Fibroblast of lung (primary cell): ENCODE results near the gene CHDH.

Experiments used
- EZH2 ChIP-seq: IDR thresholded peaks from 2 replicates; pipeline ENCODE4 v1.5.1; 2012; ENCODE audit warnings: low read length, control low read depth, mild to moderate bottlenecking; ENCODE audit errors: missing control alignments
- TF ChIP-seq, protein P1 (sequence below), 2 donors: IDR thresholded peaks in 1 of 2; conservative IDR thresholded peaks in 1 of 2; 1 replicate in 1 of 2; 2 replicates in 1 of 2; pipeline ENCODE4 v1.5.1; 2011 to 2012; ENCODE audit warnings: low read length in 2 of 2, control low read depth in 1 of 2, inconsistent platforms in 1 of 2, low read depth in 1 of 2, mild to moderate bottlenecking in 1 of 2

DNA sequence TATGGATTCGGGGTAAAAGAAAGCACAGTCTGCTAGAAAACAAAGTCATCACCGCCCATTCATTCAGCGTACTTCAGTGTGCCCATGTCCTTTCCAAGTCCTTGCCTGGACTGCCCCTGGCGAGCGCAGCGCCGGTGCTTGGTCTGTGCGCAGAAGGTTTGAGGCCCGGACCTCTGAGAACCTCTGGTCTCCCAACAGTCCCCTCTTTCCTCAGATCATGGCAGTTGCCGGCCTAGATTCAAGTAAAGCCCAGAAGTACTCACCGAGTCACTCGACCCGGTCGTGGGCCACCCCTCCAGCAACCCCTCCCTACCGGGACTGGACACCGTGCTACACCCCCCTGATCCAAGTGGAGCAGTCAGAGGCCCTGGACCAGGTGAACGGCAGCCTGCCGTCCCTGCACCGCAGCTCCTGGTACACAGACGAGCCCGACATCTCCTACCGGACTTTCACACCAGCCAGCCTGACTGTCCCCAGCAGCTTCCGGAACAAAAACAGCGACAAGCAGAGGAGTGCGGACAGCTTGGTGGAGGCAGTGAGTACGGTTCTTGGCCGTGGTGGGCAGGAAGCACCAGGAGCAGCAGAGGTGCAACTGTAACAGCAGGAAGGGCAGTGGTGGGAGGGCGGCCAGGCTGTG, 36.3 kb downstream of the CHDH start:
- TF ChIP-seq, protein P1, sequence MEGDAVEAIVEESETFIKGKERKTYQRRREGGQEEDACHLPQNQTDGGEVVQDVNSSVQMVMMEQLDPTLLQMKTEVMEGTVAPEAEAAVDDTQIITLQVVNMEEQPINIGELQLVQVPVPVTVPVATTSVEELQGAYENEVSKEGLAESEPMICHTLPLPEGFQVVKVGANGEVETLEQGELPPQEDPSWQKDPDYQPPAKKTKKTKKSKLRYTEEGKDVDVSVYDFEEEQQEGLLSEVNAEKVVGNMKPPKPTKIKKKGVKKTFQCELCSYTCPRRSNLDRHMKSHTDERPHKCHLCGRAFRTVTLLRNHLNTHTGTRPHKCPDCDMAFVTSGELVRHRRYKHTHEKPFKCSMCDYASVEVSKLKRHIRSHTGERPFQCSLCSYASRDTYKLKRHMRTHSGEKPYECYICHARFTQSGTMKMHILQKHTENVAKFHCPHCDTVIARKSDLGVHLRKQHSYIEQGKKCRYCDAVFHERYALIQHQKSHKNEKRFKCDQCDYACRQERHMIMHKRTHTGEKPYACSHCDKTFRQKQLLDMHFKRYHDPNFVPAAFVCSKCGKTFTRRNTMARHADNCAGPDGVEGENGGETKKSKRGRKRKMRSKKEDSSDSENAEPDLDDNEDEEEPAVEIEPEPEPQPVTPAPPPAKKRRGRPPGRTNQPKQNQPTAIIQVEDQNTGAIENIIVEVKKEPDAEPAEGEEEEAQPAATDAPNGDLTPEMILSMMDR (conservative IDR thresholded peaks at IDR 0.05 in 1 of 2, IDR thresholded peaks at IDR 0.05 in 1 of 2; ENCODE audit: low read depth in 1 of 2, low read length in 2 of 2) = no peak
- TF ChIP-seq EZH2 = no peak
